NCI-H510A treated with DMSO at 0.1 percent for 48 hours (cell line): ENCODE measurements around the gene ANKDD1A.

ENCODE experiments used
- DNase-seq: peaks from one replicate; lab custom pipeline; 2025; lab: John Stamatoyannopoulos, UW

Gene ANKDD1A

GRCh38 chr15:64895285-64896065 lies 16.2 kb upstream of the ANKDD1A start:
- no peak for DNase-seq

GRCh38 chr15:64896371-64897069 lies 15.2 kb upstream of the ANKDD1A start:
- no peak for DNase-seq

- DNase-seq: no peak
Measured at GRCh38 chr15:64897345-64897985, 14.2 kb upstream of the ANKDD1A start.

- DNase-seq: no peak
Measured at GRCh38 chr15:64898406-64898805, 13.3 kb upstream of the ANKDD1A start.

- DNase-seq: no peak
Measured at GRCh38 chr15:64901141-64901540, 10.6 kb upstream of the ANKDD1A start.

- no peak for DNase-seq
Measured at GRCh38 chr15:64901914-64902313, 9.8 kb upstream of the ANKDD1A start.

GRCh38 chr15:64902863-64903262 lies 8.8 kb upstream of the ANKDD1A start:
- DNase-seq: no peak

GRCh38 chr15:64903326-64903950 lies 8.3 kb upstream of the ANKDD1A start:
- no peak for DNase-seq

- no peak for DNase-seq
Measured at GRCh38 chr15:64904189-64904588, 7.5 kb upstream of the ANKDD1A start.

- no peak for DNase-seq
Measured at GRCh38 chr15:64905119-64905831, 6.4 kb upstream of the ANKDD1A start.

- no peak for DNase-seq
Measured at GRCh38 chr15:64905941-64906340, 5.8 kb upstream of the ANKDD1A start.

GRCh38 chr15:64906402-64906801 lies 5.3 kb upstream of the ANKDD1A start:
- no peak for DNase-seq

GRCh38 chr15:64907991-64908390 lies 3.7 kb upstream of the ANKDD1A start:
- DNase-seq: no peak

- DNase-seq: no peak
Measured at GRCh38 chr15:64909546-64909945, 2.2 kb upstream of the ANKDD1A start.

GRCh38 chr15:64912379-64913325 lies 950 bp downstream of the ANKDD1A start:
- DNase-seq: no peak

GRCh38 chr15:64915518-64916227 lies 4.0 kb downstream of the ANKDD1A start:
- no peak for DNase-seq

GRCh38 chr15:64916365-64916764 lies 4.7 kb downstream of the ANKDD1A start:
- DNase-seq: no peak

GRCh38 chr15:64917211-64917610 lies 5.5 kb downstream of the ANKDD1A start:
- DNase-seq: no peak

GRCh38 chr15:64919721-64920120 lies 8.0 kb downstream of the ANKDD1A start:
- no peak for DNase-seq

- DNase-seq: no peak
Measured at GRCh38 chr15:64921711-64922110, 10.0 kb downstream of the ANKDD1A start.
